ENCODE results near the gene MLIP. TPM values are rescaled to one million over a fixed set of nuclear protein-coding genes. Genes with fewer than 3 reads are reported as not detected.
A peak's percentile ranks its signal among the peaks of the same experiment; 100 is the strongest.

The MLIP gene
- total RNA-seq, 1 donor from 2014 or later, result not detected

- no peak overlapping the region for H3K4me3 Mint-ChIP-seq (ENCODE audit: unreplicated experiment)
- H3K4me1 Mint-ChIP-seq (ENCODE audit: unreplicated experiment), result peaks cover 23% of the 10 kb centered on the region
- DNase-seq (ENCODE audit: extremely low spot score, unreplicated experiment), result no peak
- H3K27me3 Mint-ChIP-seq (ENCODE audit: unreplicated experiment), result no peaks in the 10 kb centered on the region
- no peak for TF ChIP-seq CTCF (IDR thresholded peaks at IDR 0.05)
- no peaks in the 10 kb centered on the region for H3K9me3 Mint-ChIP-seq (ENCODE audit: unreplicated experiment)
- H3K36me3 Mint-ChIP-seq (ENCODE audit: unreplicated experiment), result no peaks in the 10 kb centered on the region
- H3K27ac Mint-ChIP-seq (ENCODE audit: unreplicated experiment), result no peak overlapping the region
Observed at GRCh38 chr6:54087721-54088120, 23.5 kb upstream of the MLIP start.

- Mint-ChIP-seq H3K36me3 (ENCODE audit: unreplicated experiment) (no peaks in the 10 kb centered on the region), H3K9me3 (ENCODE audit: unreplicated experiment) (peaks cover 3% of the 10 kb centered on the region), H3K27me3 (ENCODE audit: unreplicated experiment) (no peaks in the 10 kb centered on the region), H3K27ac (ENCODE audit: unreplicated experiment) (no peak overlapping the region), H3K4me1 (ENCODE audit: unreplicated experiment) (peaks cover 14% of the 10 kb centered on the region), H3K4me3 (ENCODE audit: unreplicated experiment) (no peak overlapping the region)
- DNase-seq (ENCODE audit: extremely low spot score, unreplicated experiment), result no peak
- TF ChIP-seq CTCF (IDR thresholded peaks at IDR 0.05), result no peak
Observed at GRCh38 chr6:54093326-54093948, 17.8 kb upstream of the MLIP start.

- no peak for DNase-seq (ENCODE audit: extremely low spot score, unreplicated experiment)
Observed at GRCh38 chr6:54094293-54094692, 16.9 kb upstream of the MLIP start.

GRCh38 chr6:54094786-54095185, 16.5 kb upstream of the MLIP start:
- Mint-ChIP-seq H3K36me3 (ENCODE audit: unreplicated experiment) (no peaks in the 10 kb centered on the region), H3K4me1 (ENCODE audit: unreplicated experiment) (peaks cover 21% of the 10 kb centered on the region), H3K9me3 (ENCODE audit: unreplicated experiment) (peaks cover 3% of the 10 kb centered on the region), H3K4me3 (ENCODE audit: unreplicated experiment) (no peak overlapping the region), H3K27me3 (ENCODE audit: unreplicated experiment) (no peaks in the 10 kb centered on the region), H3K27ac (ENCODE audit: unreplicated experiment) (peak overlapping the region; percentile 8)
- no peak for TF ChIP-seq CTCF (IDR thresholded peaks at IDR 0.05)
- DNase-seq (ENCODE audit: extremely low spot score, unreplicated experiment), result no peak

More at GRCh38 chr6:54094293-54094692, 16.9 kb upstream of the MLIP start:
- Mint-ChIP-seq H3K9me3 (ENCODE audit: unreplicated experiment) (peaks cover 3% of the 10 kb centered on the region), H3K27me3 (ENCODE audit: unreplicated experiment) (no peaks in the 10 kb centered on the region), H3K4me1 (ENCODE audit: unreplicated experiment) (peaks cover 17% of the 10 kb centered on the region), H3K4me3 (ENCODE audit: unreplicated experiment) (no peak overlapping the region), H3K36me3 (ENCODE audit: unreplicated experiment) (no peaks in the 10 kb centered on the region), H3K27ac (ENCODE audit: unreplicated experiment) (no peak overlapping the region)
- TF ChIP-seq CTCF (IDR thresholded peaks at IDR 0.05), result no peak

- Mint-ChIP-seq H3K27ac (ENCODE audit: unreplicated experiment) (no peak overlapping the region), H3K4me3 (ENCODE audit: unreplicated experiment) (no peak overlapping the region), H3K27me3 (ENCODE audit: unreplicated experiment) (no peaks in the 10 kb centered on the region), H3K36me3 (ENCODE audit: unreplicated experiment) (no peaks in the 10 kb centered on the region), H3K9me3 (ENCODE audit: unreplicated experiment) (peaks cover 3% of the 10 kb centered on the region), H3K4me1 (ENCODE audit: unreplicated experiment) (peaks cover 24% of the 10 kb centered on the region)
- DNase-seq (ENCODE audit: extremely low spot score, unreplicated experiment), result no peak
- no peak for TF ChIP-seq CTCF (IDR thresholded peaks at IDR 0.05)
Observed at GRCh38 chr6:54095723-54096122, 15.5 kb upstream of the MLIP start.
